IMR-90 (cell line): Measurements from ENCODE around the gene GSN. TPM values are rescaled to one million over a fixed set of nuclear protein-coding genes. Genes with fewer than 3 reads are reported as not detected.

Source experiments
- ATAC-seq: fragments of 200-7000 bp; cut with Tn5 transposase; 2 replicates; pipeline ENCODE4 v1.9.1; 2020; ENCODE audit warnings: low read depth, mild to moderate bottlenecking, moderate library complexity
- BruUV-seq: library from RNA; stranded (reverse); fragments of 400-500 nt; replicated peaks from 2 replicates; lab custom pipeline; 2021; lab: Mats Ljungman, UMichigan
- CTCF ChIA-PET: fragments of 300-600 bp; formaldehyde crosslinking; extraction: SDS; loops from one replicate; lab custom pipeline; 2021; ENCODE audit warnings: antibody characterized with exemption; lab: Yijun Ruan, JAX
- POLR2A ChIA-PET: fragments of 300-600 bp; sonication (Branson Sonifier 250); formaldehyde crosslinking; loops from one replicate; lab custom pipeline; 2022; ENCODE audit warnings: antibody characterized with exemption; ENCODE audit not compliant: unreplicated experiment; lab: Charles Lee
- DNase-seq: peaks from one replicate; pipeline ENCODE4 v3.0.0; 2013
- H2AFZ ChIP-seq: replicated peaks from 2 replicates; pipeline ENCODE3; 2013; ENCODE audit warnings: low read length, mild to moderate bottlenecking; ENCODE audit not compliant: poor library complexity
- H2AK5ac ChIP-seq: 2 replicates; pipeline ENCODE4 v1.6.1; 2013; ENCODE audit warnings: low read depth, low read length, inconsistent platforms
- H2AK9ac ChIP-seq: replicated peaks from 2 replicates; pipeline ENCODE3; 2013; ENCODE audit warnings: mild to moderate bottlenecking, low read depth, low read length, moderate library complexity; ENCODE audit not compliant: poor library complexity
- H2BK120ac ChIP-seq: 2 replicates; pipeline ENCODE4 v1.6.1; 2013; ENCODE audit warnings: low read depth, low read length, inconsistent platforms
- H2BK15ac ChIP-seq: 3 replicates; pipeline ENCODE4 v1.6.1; 2013; ENCODE audit warnings: low read depth, low read length, inconsistent platforms
- H2BK20ac ChIP-seq: 2 replicates; pipeline ENCODE4 v1.6.1; 2013; ENCODE audit warnings: low read depth, mild to moderate bottlenecking, inconsistent platforms, low read length, moderate library complexity
- H2BK5ac ChIP-seq: 2 replicates; pipeline ENCODE4 v1.6.1; 2013; ENCODE audit warnings: mild to moderate bottlenecking, low read depth, low read length, inconsistent platforms; ENCODE audit not compliant: poor library complexity, severe bottlenecking
- H3K14ac ChIP-seq: replicated peaks from 2 replicates; pipeline ENCODE4 v1.6.1; 2013; ENCODE audit warnings: low read depth, low read length, inconsistent platforms
- H3K18ac ChIP-seq: 2 replicates; pipeline ENCODE4 v1.6.1; 2013; ENCODE audit warnings: low read depth, low read length, control low read depth
- H3K23ac ChIP-seq: 2 replicates; pipeline ENCODE4 v1.6.1; 2013; ENCODE audit warnings: low read depth, low read length, inconsistent platforms
- H3K27ac ChIP-seq: 2 replicates; pipeline ENCODE4 v1.5.1; 2013; ENCODE audit warnings: mild to moderate bottlenecking, control low read depth, low read length; ENCODE audit not compliant: insufficient read depth
- H3K27me3 ChIP-seq: 2 replicates; pipeline ENCODE4 v1.6.1; 2013; ENCODE audit warnings: low read length; ENCODE audit not compliant: control insufficient read depth, insufficient read depth
- H3K36me3 ChIP-seq: 2 replicates; pipeline ENCODE4 v1.6.1; 2013; ENCODE audit warnings: low read length, mixed read lengths; ENCODE audit not compliant: control insufficient read depth, insufficient read depth
- H3K4ac ChIP-seq: 2 replicates; pipeline ENCODE4 v1.6.1; 2013; ENCODE audit warnings: low read depth, low read length, inconsistent platforms
- H3K4me1 ChIP-seq: 2 replicates; pipeline ENCODE4 v1.6.1; 2013; ENCODE audit warnings: low read length, mixed read lengths; ENCODE audit not compliant: control insufficient read depth, insufficient read depth
- H3K4me2 ChIP-seq: 2 replicates; pipeline ENCODE4 v1.6.1; 2013; ENCODE audit warnings: low read depth, mild to moderate bottlenecking, control low read depth, low read length, moderate library complexity
- H3K4me3 ChIP-seq: 2 replicates; pipeline ENCODE4 v1.5.1; 2013; ENCODE audit warnings: low read depth, mild to moderate bottlenecking, control low read depth, low read length, moderate library complexity; ENCODE audit not compliant: insufficient read depth
- H3K56ac ChIP-seq: 2 replicates; pipeline ENCODE4 v1.6.1; 2013; ENCODE audit warnings: low read length, inconsistent platforms; ENCODE audit not compliant: insufficient read depth; ENCODE audit errors: extremely low read depth
- H3K79me1 ChIP-seq, 2 experiments: 2 replicates each; pipeline ENCODE4 v1.6.1; 2013; ENCODE audit warnings: low read length in 2 of 2, inconsistent platforms in 1 of 2, low read depth in 1 of 2
- H3K9ac ChIP-seq: 2 replicates; pipeline ENCODE4 v1.6.1; 2013; ENCODE audit warnings: low read depth, low read length, control low read depth
- H3K9me1 ChIP-seq: 2 replicates; pipeline ENCODE4 v1.6.1; 2013; ENCODE audit warnings: low read length, inconsistent platforms; ENCODE audit not compliant: insufficient read depth
- H3K9me3 ChIP-seq: 2 replicates; pipeline ENCODE4 v1.6.1; 2013; ENCODE audit warnings: low read length; ENCODE audit not compliant: control insufficient read depth, insufficient read depth
- H4K20me1 ChIP-seq: 2 replicates; pipeline ENCODE4 v1.6.1; 2013; ENCODE audit warnings: low read length, inconsistent platforms; ENCODE audit not compliant: insufficient read depth
- H4K5ac ChIP-seq: 2 replicates; pipeline ENCODE4 v1.6.1; 2013; ENCODE audit warnings: mild to moderate bottlenecking, low read depth, low read length, control low read depth
- H4K8ac ChIP-seq, 2 experiments: 2 replicates each; pipeline ENCODE4 v1.6.1; 2013; ENCODE audit warnings: low read depth in 2 of 2, low read length in 2 of 2, control low read depth in 1 of 2, inconsistent platforms in 1 of 2
- H4K91ac ChIP-seq: 2 replicates; pipeline ENCODE4 v1.6.1; 2013; ENCODE audit warnings: low read depth, low read length, inconsistent platforms; ENCODE audit not compliant: insufficient read depth
- BHLHE40 ChIP-seq: fragments of 150-350 bp; IDR thresholded peaks from 2 replicates; pipeline ENCODE4 v1.6.1; 2016; ENCODE audit warnings: mild to moderate bottlenecking, low read depth, low read length
- CEBPB ChIP-seq: IDR thresholded peaks from 2 replicates; pipeline ENCODE4 v1.6.1; 2012; ENCODE audit warnings: low read depth, low read length, improper control_type of control experiment
- CHD1 ChIP-seq: IDR thresholded peaks from 2 replicates; pipeline ENCODE4 v1.6.1; 2012; ENCODE audit warnings: low read depth, low read length, improper control_type of control experiment
- CTCF ChIP-seq: conservative IDR thresholded peaks from 2 replicates; pipeline ENCODE4 v1.5.1; 2012; ENCODE audit warnings: mild to moderate bottlenecking, low read depth, low read length, improper control_type of control experiment
- ELK1 ChIP-seq: fragments of 150-350 bp; IDR thresholded peaks from 2 replicates; pipeline ENCODE4 v1.6.1; 2016; ENCODE audit warnings: low read depth, mild to moderate bottlenecking, low read length, moderate library complexity, borderline replicate concordance
- FOS ChIP-seq: fragments of 150-350 bp; IDR thresholded peaks from 2 replicates; pipeline ENCODE4 v1.6.1; 2016; ENCODE audit warnings: low read depth, low read length
- MAFK ChIP-seq: IDR thresholded peaks from 2 replicates; pipeline ENCODE4 v1.6.1; 2012; ENCODE audit warnings: low read depth, low read length, improper control_type of control experiment
- MAZ ChIP-seq: IDR thresholded peaks from 2 replicates; pipeline ENCODE4 v1.6.1; 2012; ENCODE audit warnings: low read depth, mild to moderate bottlenecking, low read length, improper control_type of control experiment, moderate library complexity, borderline replicate concordance
- MXI1 ChIP-seq: IDR thresholded peaks from 2 replicates; pipeline ENCODE4 v1.6.1; 2012; ENCODE audit warnings: low read depth, mild to moderate bottlenecking, low read length, moderate library complexity, borderline replicate concordance
- NFE2L2 ChIP-seq: fragments of 150-350 bp; IDR thresholded peaks from 2 replicates; pipeline ENCODE4 v1.6.1; 2016; ENCODE audit warnings: low read depth, mild to moderate bottlenecking, low read length
- POLR2A ChIP-seq: IDR thresholded peaks from 2 replicates; pipeline ENCODE4 v1.6.1; 2012; ENCODE audit warnings: mild to moderate bottlenecking, low read depth, low read length
- RAD21 ChIP-seq: IDR thresholded peaks from 2 replicates; pipeline ENCODE4 v1.6.1; 2012; ENCODE audit warnings: low read length, improper control_type of control experiment
- RCOR1 ChIP-seq: IDR thresholded peaks from 2 replicates; pipeline ENCODE4 v1.6.1; 2012; ENCODE audit warnings: mild to moderate bottlenecking, low read length, improper control_type of control experiment; ENCODE audit not compliant: insufficient replicate concordance
- RFX5 ChIP-seq: IDR thresholded peaks from 2 replicates; pipeline ENCODE4 v1.8.0; 2012; ENCODE audit warnings: low read depth, mild to moderate bottlenecking, low read length, moderate library complexity
- SMC3 ChIP-seq: fragments of 150-350 bp; IDR thresholded peaks from 2 replicates; pipeline ENCODE4 v1.6.1; 2016; ENCODE audit warnings: low read depth, mild to moderate bottlenecking, antibody characterized with exemption, low read length, moderate library complexity
- USF2 ChIP-seq: fragments of 150-350 bp; IDR thresholded peaks from 2 replicates; pipeline ENCODE4 v1.6.1; 2017; ENCODE audit warnings: mild to moderate bottlenecking, antibody characterized with exemption, low read length, low read depth
- WGBS, 2 experiments: methylation state at CpG; one replicate each; pipeline versions ENCODE4 v1.1.5 to v1.1.7; 2013; ENCODE audit warnings: missing lambda C conversion rate in 2 of 2; ENCODE audit not compliant: insufficient read length in 1 of 2; ENCODE audit errors: extremely low coverage in 2 of 2; 5-methylcytosine and 5-hydroxymethylcytosine counted together
- dilution Hi-C: fragments of 300-500 bp; cut with HindIII; formaldehyde crosslinking; loops from one replicate; pipeline ENCODE4 v1.14.3; 2018; ENCODE audit warnings: low sequenced_read_pairs; ENCODE audit not compliant: unreplicated experiment
- in situ Hi-C: fragments of 300-500 bp; cut with MboI; formaldehyde crosslinking; loops from 3 replicates; pipeline ENCODE4 v1.14.3; 2019; ENCODE audit warnings: low sequenced_read_pairs, inconsistent platforms, mixed read lengths
- intact Hi-C: fragments of 100-400 bp; cut with micrococcal nuclease; formaldehyde crosslinking; loops from 2 replicates; pipeline ENCODE4 v1.10.0; 2022
- polyA plus RNA-seq, 3 experiments: library from polyadenylated mRNA; depleted of rRNA; stranded (reverse); fragments of >200 nt; gene quantifications; 2 replicates each; pipeline ENCODE4 v1.2.3, GENCODE V29; 2012; ENCODE audit warnings: low replicate concordance in 1 of 3
- total RNA-seq: library from RNA; depleted of rRNA; stranded (reverse); fragments of >200 nt; gene quantifications from 2 replicates; pipeline ENCODE4 v1.2.3, GENCODE V29; 2012

Gene GSN
- total and polyA plus RNA-seq, 2 of the 4 experiments (the other 2 are of a cell fraction) = 495 to 547 TPM

GRCh38 chr9:121292051-121292450 is 24.1 kb downstream of the GSN start:
- Histone ChIP-seq H2AK5ac (no peak overlapping the region), H2AFZ (no peak overlapping the region), H3K9ac (no peak overlapping the region), H3K36me3 (peaks cover 41% of the 10 kb centered on the region), H3K4me2 (no peak overlapping the region), H3K18ac (no peak overlapping the region), H3K4ac (no peak overlapping the region), H2BK120ac (no peak overlapping the region), H4K91ac (no peak overlapping the region), H4K20me1 (peaks cover 24% of the 10 kb centered on the region; the same call in 1 of the 2 replicates), H2BK15ac (no peak overlapping the region), H3K9me1 (peaks cover 47% of the 10 kb centered on the region), H4K5ac (no peak overlapping the region), H3K27ac (no peak overlapping the region), H3K27me3 (no peaks in the 10 kb centered on the region), H3K79me1 (peaks cover 55 to 82% of the 10 kb centered on the region in 2 experiments), H3K14ac (no peak overlapping the region), H2BK20ac (no peak overlapping the region), H3K23ac (no peak overlapping the region), H2BK5ac (no peak overlapping the region), H4K8ac (no peak overlapping the region), H3K4me1 (peaks cover 32% of the 10 kb centered on the region), H3K4me3 (no peak overlapping the region), H3K56ac (no peak overlapping the region), H2AK9ac (no peak overlapping the region), H3K9me3 (no peaks in the 10 kb centered on the region)
- POLR2A ChIA-PET = no interaction called here
- dilution Hi-C loops (no loop called here), in situ Hi-C loops (no loop called here), intact Hi-C loops (no loop called here)
- no TSS peak for BruUV-seq
- WGBS, 2 experiments = no CpG with 5 or more reads among the region's 1 CpG
- CTCF ChIA-PET = no interaction called here
- TF ChIP-seq POLR2A = no peak
- TF ChIP-seq USF2 = no peak
- TF ChIP-seq RAD21 = no peak
- no peak for TF ChIP-seq RCOR1
- no peak for TF ChIP-seq MAFK
- TF ChIP-seq SMC3 = no peak
- no peak for TF ChIP-seq ELK1
- TF ChIP-seq FOS = no peak
- no peak for TF ChIP-seq CHD1
- TF ChIP-seq MXI1 = no peak
- TF ChIP-seq CTCF = no peak
- no peak for TF ChIP-seq CEBPB
- TF ChIP-seq BHLHE40 = no peak
- TF ChIP-seq RFX5 = no peak
- no peak for TF ChIP-seq NFE2L2
- no peak for TF ChIP-seq MAZ
- ATAC-seq (no peak), DNase-seq (no peak)
